Activated naive CD4-positive, alpha-beta T cell treated with anti-CD3 and anti-CD28 coated beads, Interleukin-2, amount 10 ng/mL, durations not matched to agents 7 days and 5 days (primary cell): Measurements from ENCODE around the gene TAC3.

ENCODE experiments used
- CTCF ChIA-PET: fragments of 350-600 bp; sonication (Branson Sonifier 250); formaldehyde crosslinking; loops from one replicate; lab custom pipeline; 2021; ENCODE audit warnings: antibody characterized with exemption; lab: Charles Lee
- DNase-seq: peaks from one replicate; pipeline ENCODE4 v3.0.0-alpha.2; 2020
- H3K27ac Mint-ChIP-seq: one replicate; pipeline ENCODE4 v1.8.0; 2021; ENCODE audit warnings: mild to moderate bottlenecking, moderate library complexity, mixed read lengths
- H3K27me3 Mint-ChIP-seq: one replicate; pipeline ENCODE4 v1.8.0; 2021; ENCODE audit warnings: mild to moderate bottlenecking, mixed read lengths
- H3K36me3 Mint-ChIP-seq: one replicate; pipeline ENCODE4 v1.8.0; 2021; ENCODE audit warnings: mixed read lengths
- H3K4me1 Mint-ChIP-seq: one replicate; pipeline ENCODE4 v1.8.0; 2021; ENCODE audit warnings: mixed read lengths
- H3K4me3 Mint-ChIP-seq: one replicate; pipeline ENCODE4 v1.8.0; 2021; ENCODE audit warnings: mild to moderate bottlenecking, moderate library complexity, mixed read lengths
- H3K9me3 Mint-ChIP-seq: one replicate; pipeline ENCODE4 v1.8.0; 2021; ENCODE audit warnings: mixed read lengths

Gene TAC3

GRCh38 chr12:57009949-57010626, 6.2 kb downstream of the TAC3 start:
- Mint-ChIP-seq H3K36me3 (peaks cover 3% of the 10 kb centered on the region), H3K4me3 (no peak overlapping the region), H3K4me1 (peaks cover 62% of the 10 kb centered on the region), H3K27me3 (peaks cover 22% of the 10 kb centered on the region), H3K9me3 (no peaks in the 10 kb centered on the region), H3K27ac (no peak overlapping the region)
- no peak for DNase-seq
- CTCF ChIA-PET, result interaction anchor here (0.7 to 8.9 kb wide), 15 partner anchors 9 to 820 kb away, joined by 3 to 147 read pairs (median 7); partner anchors contain the start of gene STAT6

DNA sequence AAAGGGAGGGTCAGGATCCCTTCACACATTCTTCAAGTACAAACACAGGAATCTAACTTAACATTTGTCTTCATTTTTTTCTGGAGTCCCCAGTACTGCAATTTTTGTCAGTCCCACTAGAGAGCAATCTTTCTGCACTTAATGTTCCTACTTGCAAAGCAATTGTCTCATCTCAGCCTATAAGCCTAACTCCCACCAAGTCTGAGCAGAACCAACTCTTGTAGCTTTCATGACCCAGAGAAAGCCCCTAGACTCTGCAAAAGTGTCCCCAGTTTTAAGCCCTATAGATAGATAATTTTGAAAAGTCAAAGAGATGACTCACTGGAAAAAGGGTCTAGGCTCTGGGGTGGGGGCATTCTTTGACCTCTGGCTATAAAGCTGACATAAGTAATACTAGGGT, 8.2 kb downstream of the TAC3 start:
- H3K9me3 Mint-ChIP-seq, result no peaks in the 10 kb centered on the region

GRCh38 chr12:57006809-57007475, 9.4 kb downstream of the TAC3 start:
- peak; percentile 29 for DNase-seq
- H3K27me3 Mint-ChIP-seq, result no peaks in the 10 kb centered on the region
- peak overlapping the region; percentile 77 for H3K27ac Mint-ChIP-seq
- H3K4me3 Mint-ChIP-seq, result peak overlapping the region; percentile 82
- CTCF ChIA-PET, result interaction anchor here (0.6 to 8.9 kb wide), 6 partner anchors 15 to 104 kb away, joined by 3 to 147 read pairs (median 10); partner anchors contain the start of genes MYO1A and STAT6
- H3K4me1 Mint-ChIP-seq, result peaks cover 62% of the 10 kb centered on the region
- H3K9me3 Mint-ChIP-seq, result no peaks in the 10 kb centered on the region
- H3K36me3 Mint-ChIP-seq, result peaks cover 23% of the 10 kb centered on the region

More for the DNA sequence above, 8.2 kb downstream of the TAC3 start:
- CTCF ChIA-PET, result interaction anchor here (0.8 to 8.9 kb wide), 19 partner anchors 9 to 173 kb away, joined by 3 to 147 read pairs (median 5); partner anchors contain the start of gene STAT6
- H3K4me3 Mint-ChIP-seq, result no peak overlapping the region
- peak overlapping the region; percentile 77 for H3K27ac Mint-ChIP-seq
- no peak for DNase-seq
- H3K27me3 Mint-ChIP-seq, result peaks cover 4% of the 10 kb centered on the region
- H3K4me1 Mint-ChIP-seq, result peaks cover 69% of the 10 kb centered on the region
- peaks cover 16% of the 10 kb centered on the region for H3K36me3 Mint-ChIP-seq

- DNase-seq, result peak; percentile 64
- peak within 1 kb of the TSS; percentile 79 for H3K27ac Mint-ChIP-seq
- no peaks in the 10 kb centered on the region for H3K27me3 Mint-ChIP-seq
- H3K9me3 Mint-ChIP-seq, result no peaks in the 10 kb centered on the region
- H3K4me3 Mint-ChIP-seq, result peak within 1 kb of the TSS; percentile 90
- H3K36me3 Mint-ChIP-seq, result peaks cover 27% of the 10 kb centered on the region
- peaks cover 62% of the 10 kb centered on the region for H3K4me1 Mint-ChIP-seq
- CTCF ChIA-PET, result interaction anchor here (1.0 to 8.9 kb wide), 14 partner anchors 9 to 252 kb away, joined by 3 to 147 read pairs (median 8); partner anchors contain the start of genes MYO1A and STAT6
Measured at GRCh38 chr12:57005980-57006808, 10.1 kb downstream of the TAC3 start, which contains the start of gene ZBTB39. Gene ZBTB39 (minus strand): TSS chr12:57006546. CDS start chr12:57004917, 1,629 bp downstream.

GRCh38 chr12:57004651-57005050, 11.7 kb downstream of the TAC3 start:
- no peak for DNase-seq
- H3K4me1 Mint-ChIP-seq, result peaks cover 61% of the 10 kb centered on the region
- peaks cover 29% of the 10 kb centered on the region for H3K36me3 Mint-ChIP-seq
- CTCF ChIA-PET, result interaction anchor here (0.6 to 7.1 kb wide), 18 partner anchors 11 to 250 kb away, joined by 3 to 61 read pairs (median 6); partner anchors contain the start of gene STAT6
- no peaks in the 10 kb centered on the region for H3K27me3 Mint-ChIP-seq
- H3K9me3 Mint-ChIP-seq, result no peaks in the 10 kb centered on the region
- no peak overlapping the region for H3K27ac Mint-ChIP-seq
- H3K4me3 Mint-ChIP-seq, result peak overlapping the region; percentile 90

DNA sequence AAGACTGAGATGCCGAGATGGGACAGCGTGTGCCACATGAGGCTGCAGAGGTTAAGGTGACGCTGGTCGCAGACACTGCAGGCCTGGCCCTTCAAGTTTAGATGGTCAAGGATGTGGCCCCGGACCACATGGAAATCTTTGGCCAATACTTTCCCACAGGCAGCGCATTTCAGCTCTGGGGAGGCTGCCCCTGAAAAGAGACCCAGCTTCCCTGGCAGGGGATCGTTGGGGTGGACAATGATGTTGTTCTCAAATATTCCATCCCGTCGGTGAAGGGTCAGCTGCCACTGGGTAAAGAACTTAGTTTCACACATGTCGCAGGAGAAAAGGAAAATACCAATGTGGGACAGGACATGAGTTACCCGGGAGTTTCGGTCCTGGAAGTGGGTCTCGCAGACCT, 12.9 kb downstream of the TAC3 start:
- Mint-ChIP-seq H3K27ac (no peak overlapping the region), H3K36me3 (peaks cover 32% of the 10 kb centered on the region), H3K4me1 (peaks cover 67% of the 10 kb centered on the region), H3K4me3 (no peak overlapping the region), H3K9me3 (no peaks in the 10 kb centered on the region), H3K27me3 (no peaks in the 10 kb centered on the region)
- DNase-seq, result no peak
- CTCF ChIA-PET, result interaction anchor here (1.0 to 7.1 kb wide), 10 partner anchors 11 to 249 kb away, joined by 3 to 57 read pairs (median 32); partner anchors contain the start of genes HSD17B6 and STAT6

DNA sequence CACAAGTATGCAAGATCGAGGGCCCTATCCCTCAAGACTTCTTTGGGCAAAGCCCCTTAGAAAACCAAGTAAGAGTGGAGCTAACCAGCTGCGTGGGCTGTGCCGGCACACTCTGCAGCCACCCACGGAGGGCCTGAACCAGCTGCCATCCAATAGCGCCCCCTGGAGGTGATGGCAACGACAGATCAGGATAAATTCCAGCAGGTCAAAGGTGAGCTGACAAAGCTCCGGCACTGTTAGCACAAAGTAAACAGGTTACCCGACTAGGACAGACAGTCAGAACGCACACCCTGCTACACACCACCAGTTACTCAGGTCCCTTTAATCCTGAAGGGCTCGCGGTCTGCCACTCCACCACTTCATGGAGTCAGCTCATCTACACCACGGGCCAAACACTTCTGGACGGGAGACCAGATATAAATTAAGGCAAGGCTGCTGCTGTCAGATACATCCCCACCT, 14.9 kb downstream of the TAC3 start:
- Mint-ChIP-seq H3K4me3 (no peak overlapping the region), H3K9me3 (no peaks in the 10 kb centered on the region), H3K4me1 (peaks cover 54% of the 10 kb centered on the region), H3K27ac (no peak overlapping the region), H3K27me3 (no peaks in the 10 kb centered on the region), H3K36me3 (peaks cover 38% of the 10 kb centered on the region)
- peak; percentile 85 for DNase-seq
- CTCF ChIA-PET, result interaction anchor here (0.7 to 7.1 kb wide), 27 partner anchors 9 to 399 kb away, joined by 3 to 57 read pairs (median 4); partner anchors contain the start of genes HSD17B6, NEMP1 and STAT6

GRCh38 chr12:57000393-57000792, 15.9 kb downstream of the TAC3 start:
- Mint-ChIP-seq H3K4me3 (no peak overlapping the region), H3K36me3 (peaks cover 38% of the 10 kb centered on the region), H3K4me1 (peaks cover 50% of the 10 kb centered on the region), H3K27ac (no peak overlapping the region), H3K27me3 (no peaks in the 10 kb centered on the region), H3K9me3 (no peaks in the 10 kb centered on the region)
- CTCF ChIA-PET, result interaction anchor here (0.7 to 7.1 kb wide), 9 partner anchors 9 to 246 kb away, joined by 4 to 57 read pairs (median 22); partner anchors contain the start of gene STAT6
- no peak for DNase-seq

GRCh38 chr12:56999456-56999855, 16.9 kb downstream of the TAC3 start:
- Mint-ChIP-seq H3K9me3 (no peaks in the 10 kb centered on the region), H3K27me3 (no peaks in the 10 kb centered on the region), H3K36me3 (peaks cover 33% of the 10 kb centered on the region), H3K27ac (peak overlapping the region; percentile 82), H3K4me3 (no peak overlapping the region), H3K4me1 (peaks cover 42% of the 10 kb centered on the region)
- no peak for DNase-seq
- CTCF ChIA-PET, result interaction anchor here (0.7 to 7.1 kb wide), 8 partner anchors 9 to 314 kb away, joined by 3 to 57 read pairs (median 28); partner anchors contain the start of genes HSD17B6 and STAT6

- DNase-seq, result peak; percentile 61
- H3K27ac Mint-ChIP-seq, result peak overlapping the region; percentile 82
- CTCF ChIA-PET, result interaction anchor here (1.0 to 7.0 kb wide), 5 partner anchors 9 to 236 kb away, joined by 3 to 45 read pairs (median 22); partner anchors contain the start of genes HSD17B6 and STAT6
- peaks cover 29% of the 10 kb centered on the region for H3K36me3 Mint-ChIP-seq
- H3K9me3 Mint-ChIP-seq, result no peaks in the 10 kb centered on the region
- no peaks in the 10 kb centered on the region for H3K27me3 Mint-ChIP-seq
- no peak overlapping the region for H3K4me3 Mint-ChIP-seq
- H3K4me1 Mint-ChIP-seq, result peaks cover 39% of the 10 kb centered on the region
Measured at GRCh38 chr12:56998981-56999380, 17.3 kb downstream of the TAC3 start.

DNA sequence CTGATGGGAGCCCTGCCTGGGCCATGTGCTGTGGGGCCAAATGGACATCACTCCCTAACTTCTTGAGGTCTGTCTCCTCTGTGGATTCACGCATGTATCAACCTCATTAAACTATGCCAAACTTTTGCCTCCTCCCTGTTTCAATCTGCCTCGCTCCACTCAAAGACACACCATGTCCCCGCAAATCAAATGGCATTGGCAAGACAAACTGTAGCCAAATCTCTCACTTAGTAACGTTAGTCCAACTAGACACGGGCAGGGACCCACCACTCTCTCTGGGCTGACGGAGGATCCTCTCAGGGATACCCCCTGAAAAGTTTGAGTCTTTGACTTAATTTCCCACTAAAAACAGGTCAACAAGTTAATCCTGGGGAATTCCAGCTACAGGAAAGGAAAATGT, 18.0 kb downstream of the TAC3 start:
- peaks cover 39% of the 10 kb centered on the region for H3K4me1 Mint-ChIP-seq
- H3K36me3 Mint-ChIP-seq, result peaks cover 23% of the 10 kb centered on the region
- CTCF ChIA-PET, result interaction anchor here (1.9 to 7.0 kb wide), 6 partner anchors 10 to 113 kb away, joined by 4 to 45 read pairs (median 14); partner anchors contain the start of gene STAT6
- H3K4me3 Mint-ChIP-seq, result no peak overlapping the region
- H3K27me3 Mint-ChIP-seq, result no peaks in the 10 kb centered on the region
- peak overlapping the region; percentile 50 for H3K27ac Mint-ChIP-seq
- no peak for DNase-seq
- H3K9me3 Mint-ChIP-seq, result no peaks in the 10 kb centered on the region

DNA sequence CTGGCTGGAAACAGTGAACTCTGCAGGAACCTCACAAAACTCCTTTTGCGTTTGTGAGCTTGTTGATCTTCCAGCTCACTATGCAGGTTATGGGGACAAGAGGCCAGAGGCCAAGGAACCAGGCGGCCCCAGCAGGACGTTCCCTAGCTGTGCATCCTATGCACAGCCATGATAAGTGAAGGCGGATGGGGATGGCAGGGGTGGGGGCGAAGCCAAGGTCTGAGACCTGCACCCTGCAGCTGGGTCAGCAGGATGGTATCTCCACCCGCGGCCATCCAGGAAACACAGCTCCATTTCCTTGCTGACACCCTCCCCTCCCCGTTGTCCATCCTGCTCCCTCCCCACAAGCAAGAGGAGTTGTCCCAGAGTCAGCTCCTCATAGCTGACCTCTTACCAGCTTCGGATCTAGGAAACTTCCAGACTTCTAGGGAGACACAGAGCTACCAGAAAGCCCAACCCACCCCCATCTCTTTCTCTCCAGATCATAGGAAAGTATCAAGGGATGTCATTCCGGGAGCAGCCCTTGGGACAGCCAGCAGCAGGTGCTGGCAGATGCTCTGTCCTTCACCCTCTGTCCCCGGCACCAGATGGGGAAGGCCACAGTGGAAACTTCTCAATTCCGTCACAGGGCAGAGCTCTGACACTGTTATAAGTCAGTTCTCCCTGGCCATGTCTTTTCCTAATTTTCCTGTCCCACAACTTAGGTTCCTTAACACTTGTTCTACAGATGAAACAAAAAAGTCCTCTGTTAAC, 19.4 kb downstream of the TAC3 start:
- peaks cover 15% of the 10 kb centered on the region for H3K36me3 Mint-ChIP-seq
- DNase-seq, result no peak
- no peaks in the 10 kb centered on the region for H3K9me3 Mint-ChIP-seq
- H3K27ac Mint-ChIP-seq, result no peak overlapping the region
- H3K4me1 Mint-ChIP-seq, result peaks cover 36% of the 10 kb centered on the region
- H3K27me3 Mint-ChIP-seq, result no peaks in the 10 kb centered on the region
- CTCF ChIA-PET, result interaction anchor here (0.7 to 2.1 kb wide), 4 partner anchors 9 to 246 kb away, joined by 3 to 7 read pairs (median 4); partner anchors contain the start of gene STAT6
- H3K4me3 Mint-ChIP-seq, result no peak overlapping the region
